Natural killer cell (primary cell): ENCODE measurements around the gene ITFG1. TPM values are rescaled to one million over a fixed set of nuclear protein-coding genes. Genes with fewer than 3 reads are reported as not detected.
"Not testable (repeated sequence)": the region's sequence is repeated elsewhere in the genome, so short reads cannot be mapped to it uniquely, and the experiment has no call there.

Experiments
- ATAC-seq, 3 donors: fragments of 150-1000 bp in 2 of 3; fragments of 200-7000 bp in 1 of 3; cut with Tn5 transposase; 1 replicate in 1 of 3; 2 replicates in 2 of 3; pipeline ENCODE4 v1.10.0; 2021; ENCODE audit warnings: mild to moderate bottlenecking in 2 of 3, moderate library complexity in 2 of 3
- DNase-seq, 2 donors: peaks; one replicate each; pipeline versions ENCODE4 v3.0.0 to v3.0.0-alpha.2; 2013 to 2021; ENCODE audit warnings: mixed read lengths in 1 of 2
- H3K27ac ChIP-seq: one replicate; pipeline ENCODE4 v1.5.1; 2013; ENCODE audit warnings: mild to moderate bottlenecking, low read length
- H3K27me3 ChIP-seq: one replicate; pipeline ENCODE4 v1.6.1; 2013; ENCODE audit warnings: low read length; ENCODE audit not compliant: control insufficient read depth, insufficient read depth
- H3K36me3 ChIP-seq: one replicate; pipeline ENCODE4 v1.6.1; 2013; ENCODE audit warnings: low read length; ENCODE audit not compliant: control insufficient read depth, insufficient read depth
- H3K4me1 ChIP-seq: one replicate; pipeline ENCODE4 v1.6.1; 2013; ENCODE audit warnings: low read length; ENCODE audit not compliant: control insufficient read depth, insufficient read depth
- H3K4me3 ChIP-seq: one replicate; pipeline ENCODE4 v1.5.1; 2013; ENCODE audit warnings: low read length
- H3K9me3 ChIP-seq: one replicate; pipeline ENCODE4 v1.6.1; 2013; ENCODE audit warnings: low read length; ENCODE audit not compliant: control insufficient read depth, insufficient read depth
- H3K27ac Mint-ChIP-seq, 2 donors: one replicate each; pipeline ENCODE4 v1.8.0; 2022; ENCODE audit warnings: mild to moderate bottlenecking in 2 of 2, mixed read lengths in 2 of 2, moderate library complexity in 1 of 2
- H3K27me3 Mint-ChIP-seq, 2 donors: one replicate each; pipeline ENCODE4 v1.8.0; 2022; ENCODE audit warnings: low read depth in 2 of 2, mixed read lengths in 2 of 2
- H3K36me3 Mint-ChIP-seq: one replicate; pipeline ENCODE4 v1.8.0; 2022; ENCODE audit warnings: mixed read lengths
- H3K4me1 Mint-ChIP-seq, 2 donors: one replicate each; pipeline ENCODE4 v1.8.0; 2022; ENCODE audit warnings: mixed read lengths in 2 of 2
- H3K4me3 Mint-ChIP-seq: one replicate; pipeline ENCODE4 v1.8.0; 2022; ENCODE audit warnings: mild to moderate bottlenecking, moderate library complexity, mixed read lengths
- H3K9me3 Mint-ChIP-seq, 2 donors: one replicate each; pipeline ENCODE4 v1.8.0; 2022; ENCODE audit warnings: mixed read lengths in 2 of 2
- CTCF ChIP-seq: fragments of 200-600 bp; IDR thresholded peaks from one replicate; pipeline ENCODE4 v1.8.0; 2022; ENCODE audit warnings: antibody characterized with exemption
- WGBS: methylation state at CpG from one replicate; pipeline ENCODE4 v1.1.7; 2013; ENCODE audit warnings: missing lambda C conversion rate; ENCODE audit not compliant: insufficient coverage; 5-methylcytosine and 5-hydroxymethylcytosine counted together
- intact Hi-C: fragments of 100-400 bp; cut with micrococcal nuclease; formaldehyde crosslinking; loops from one replicate; pipeline ENCODE4 v1.14.2; 2022
- total RNA-seq, 4 donors: library from RNA; stranded (reverse); fragments of 120-200 nt in 1 of 4; gene quantifications; one replicate each; pipeline versions ENCODE4 v1.2.3 to v1.2.4, GENCODE V29; 2013 to 2022

Gene ITFG1
- total RNA-seq, 3 donors from 2014 or later (not counting 1 experiment from before 2014, with no cell fraction given), result 30.4 to 44.1 (median 38.2) TPM

GRCh38 chr16:47358816-47359215, 102.0 kb downstream of the ITFG1 start:
- WGBS, result 96% methylated on average over 2 of the region's 2 CpGs

GRCh38 chr16:47349029-47349428, 111.8 kb downstream of the ITFG1 start:
- H3K4me3 Mint-ChIP-seq, H3K27me3 ChIP-seq, H3K36me3 ChIP-seq, DNase-seq, H3K4me1 ChIP-seq, H3K9me3 ChIP-seq, H3K27ac Mint-ChIP-seq, ATAC-seq, intact Hi-C loops, H3K4me3 ChIP-seq, H3K27ac ChIP-seq, H3K27me3 Mint-ChIP-seq: not testable (repeated sequence)
- WGBS, result 83% methylated on average over 1 of the region's 2 CpGs
- peaks cover 6 to 16% of the 10 kb centered on the region in 2 donors for H3K4me1 Mint-ChIP-seq
- H3K9me3 Mint-ChIP-seq, result peaks cover 9 to 15% of the 10 kb centered on the region in 2 donors
- H3K36me3 Mint-ChIP-seq, result peaks cover 47% of the 10 kb centered on the region

More at GRCh38 chr16:47358816-47359215, 102.0 kb downstream of the ITFG1 start:
- Histone ChIP-seq H3K36me3 (no peaks in the 10 kb centered on the region), H3K9me3 (no peaks in the 10 kb centered on the region), H3K27ac (no peak overlapping the region), H3K27me3 (no peaks in the 10 kb centered on the region), H3K4me1 (no peaks in the 10 kb centered on the region), H3K4me3 (no peak overlapping the region)
- DNase-seq (no peak), ATAC-seq (no peak)
- H3K36me3 Mint-ChIP-seq, result no peaks in the 10 kb centered on the region
- no peak overlapping the region for H3K4me3 Mint-ChIP-seq
- intact Hi-C loops, result no loop called here
- no peak overlapping the region for H3K27ac Mint-ChIP-seq
- no peaks in the 10 kb centered on the region for H3K27me3 Mint-ChIP-seq
- TF ChIP-seq CTCF, result no peak
- H3K9me3 Mint-ChIP-seq, result peaks cover 0 to 2% of the 10 kb centered on the region in 2 donors
- peaks cover 0 to 8% of the 10 kb centered on the region in 2 donors for H3K4me1 Mint-ChIP-seq

DNA sequence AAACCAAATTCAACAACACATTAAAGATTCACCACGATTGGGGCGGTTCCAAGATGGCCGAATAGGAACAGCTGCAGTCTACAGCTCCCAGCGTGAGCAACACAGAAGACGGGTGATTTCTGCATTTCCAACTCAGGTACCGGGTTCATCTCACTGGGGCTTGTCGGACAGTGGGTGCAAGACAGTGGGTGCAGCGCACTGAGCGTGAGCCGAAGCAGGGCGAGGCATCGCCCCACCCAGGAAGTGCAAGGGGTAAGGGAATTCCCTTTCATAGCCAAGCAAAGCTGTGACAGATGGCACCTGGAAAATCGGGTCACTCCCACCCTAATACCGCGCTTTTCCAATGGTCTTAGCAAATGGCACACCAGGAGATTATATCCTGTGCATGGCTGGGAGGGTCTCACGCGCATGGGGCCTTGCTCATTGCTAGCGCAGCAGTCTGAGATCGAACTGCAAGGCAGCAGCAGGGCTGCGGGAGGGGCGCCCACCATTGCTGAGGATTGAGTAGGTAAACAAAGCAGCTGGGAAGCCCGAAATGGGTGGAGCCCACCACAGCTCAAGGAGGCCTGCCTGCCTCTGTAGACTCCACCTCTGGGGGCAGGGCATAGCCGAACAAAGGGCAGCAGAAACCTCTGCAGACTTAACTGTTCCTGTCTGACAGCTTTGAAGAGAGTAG, 113.7 kb downstream of the ITFG1 start:
- DNase-seq, H3K4me3 Mint-ChIP-seq, H3K27me3 Mint-ChIP-seq, H3K4me1 ChIP-seq, H3K4me3 ChIP-seq, H3K9me3 ChIP-seq, ATAC-seq, H3K36me3 ChIP-seq, intact Hi-C loops, H3K27ac ChIP-seq, H3K27me3 ChIP-seq, H3K27ac Mint-ChIP-seq: not testable (repeated sequence)
- H3K36me3 Mint-ChIP-seq, result peaks cover 46% of the 10 kb centered on the region
- peaks cover 6 to 20% of the 10 kb centered on the region in 2 donors for H3K4me1 Mint-ChIP-seq
- WGBS, result 98% methylated on average over 23 of the region's 23 CpGs
- peaks cover 9 to 15% of the 10 kb centered on the region in 2 donors for H3K9me3 Mint-ChIP-seq

DNA sequence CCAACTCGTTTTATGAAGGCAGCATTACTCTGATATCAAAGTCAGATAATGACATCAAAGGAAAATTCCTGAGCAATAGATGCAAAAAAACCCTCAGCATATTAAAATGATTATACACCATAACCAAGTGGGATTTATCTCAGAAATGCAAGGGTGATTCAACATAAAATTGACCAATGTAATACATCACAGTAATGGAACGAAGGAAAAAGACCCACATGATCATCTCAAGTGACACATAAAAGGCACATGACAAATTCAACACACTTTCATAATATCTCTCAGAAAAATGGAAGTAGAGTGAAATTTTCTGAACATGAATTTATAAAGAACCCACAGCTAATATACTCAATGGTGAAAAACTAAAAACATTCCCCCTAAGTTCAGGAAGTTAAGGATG, 118.8 kb downstream of the ITFG1 start:
- intact Hi-C loops, result no loop called here
- H3K4me1 ChIP-seq, result no peaks in the 10 kb centered on the region
- no peaks in the 10 kb centered on the region for H3K36me3 ChIP-seq
- H3K27ac ChIP-seq, result no peak overlapping the region
- Mint-ChIP-seq H3K27me3 (no peaks in the 10 kb centered on the region), H3K4me1 (peaks cover 16 to 29% of the 10 kb centered on the region in 2 donors), H3K27ac (no peak overlapping the region), H3K9me3 (peaks cover 6% of the 10 kb centered on the region in 2 donors), H3K36me3 (peaks cover 21% of the 10 kb centered on the region), H3K4me3 (no peak overlapping the region)
- ATAC-seq (no peak), DNase-seq (no peak)
- no CpG with 5 or more reads among the region's 2 CpGs for WGBS
- no peak overlapping the region for H3K4me3 ChIP-seq
- H3K9me3 ChIP-seq, result peaks cover 10% of the 10 kb centered on the region
- no peak for TF ChIP-seq CTCF
- no peaks in the 10 kb centered on the region for H3K27me3 ChIP-seq

- H3K9me3 ChIP-seq, H3K9me3 Mint-ChIP-seq, ATAC-seq, H3K36me3 Mint-ChIP-seq, H3K36me3 ChIP-seq, intact Hi-C loops, H3K4me1 ChIP-seq, H3K27me3 Mint-ChIP-seq, H3K27ac Mint-ChIP-seq, H3K4me3 ChIP-seq, H3K4me3 Mint-ChIP-seq, H3K27ac ChIP-seq, H3K27me3 ChIP-seq, DNase-seq: not testable (repeated sequence)
- 82% methylated on average over 3 of the region's 3 CpGs for WGBS
- peaks cover 13 to 26% of the 10 kb centered on the region in 2 donors for H3K4me1 Mint-ChIP-seq
Measured at GRCh38 chr16:47330562-47330961, 130.3 kb downstream of the ITFG1 start.

DNA sequence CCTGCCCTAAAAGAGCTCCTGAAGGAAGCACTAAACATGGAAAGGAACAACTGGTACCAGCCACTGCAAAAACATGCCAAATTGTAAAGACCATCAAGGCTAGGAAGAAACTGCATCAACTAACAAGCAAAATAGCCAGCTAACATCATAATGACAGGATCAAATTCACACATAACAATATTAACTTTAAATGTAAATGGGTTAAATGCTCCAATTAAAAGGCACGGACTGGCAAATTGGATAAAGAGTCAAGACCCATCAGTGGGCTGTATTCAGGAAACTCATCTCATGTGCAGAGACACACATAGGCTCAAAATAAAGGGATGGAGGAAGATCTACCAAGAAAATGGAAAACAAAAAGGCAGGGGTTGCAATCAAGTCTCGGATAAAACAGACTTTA, 136.6 kb downstream of the ITFG1 start:
- WGBS, result 100% methylated on average over 1 of the region's 2 CpGs
- H3K27ac ChIP-seq, H3K27me3 ChIP-seq, H3K9me3 Mint-ChIP-seq, ATAC-seq, H3K9me3 ChIP-seq, H3K36me3 Mint-ChIP-seq, H3K27me3 Mint-ChIP-seq, H3K4me3 ChIP-seq, H3K4me1 ChIP-seq, intact Hi-C loops, H3K36me3 ChIP-seq, H3K27ac Mint-ChIP-seq, DNase-seq, H3K4me3 Mint-ChIP-seq: not testable (repeated sequence)
- H3K4me1 Mint-ChIP-seq, result peaks cover 11 to 24% of the 10 kb centered on the region in 2 donors
